GM19099 (cell line): Measurements from ENCODE around the gene CAMK1G.

Source experiments
- POLR2A ChIP-seq: IDR thresholded peaks from 3 replicates; pipeline ENCODE4 v1.6.1; 2011; ENCODE audit warnings: low read depth; ENCODE audit not compliant: insufficient read length; ENCODE audit errors: extremely low read depth

The CAMK1G gene

GRCh38 chr1:209585672-209586071, 2.2 kb downstream of the CAMK1G start:
- TF ChIP-seq POLR2A = no peak

- no peak for TF ChIP-seq POLR2A
These were observed 2.8 kb downstream of the CAMK1G start for GRCh38 chr1:209586221-209586740.

DNA sequence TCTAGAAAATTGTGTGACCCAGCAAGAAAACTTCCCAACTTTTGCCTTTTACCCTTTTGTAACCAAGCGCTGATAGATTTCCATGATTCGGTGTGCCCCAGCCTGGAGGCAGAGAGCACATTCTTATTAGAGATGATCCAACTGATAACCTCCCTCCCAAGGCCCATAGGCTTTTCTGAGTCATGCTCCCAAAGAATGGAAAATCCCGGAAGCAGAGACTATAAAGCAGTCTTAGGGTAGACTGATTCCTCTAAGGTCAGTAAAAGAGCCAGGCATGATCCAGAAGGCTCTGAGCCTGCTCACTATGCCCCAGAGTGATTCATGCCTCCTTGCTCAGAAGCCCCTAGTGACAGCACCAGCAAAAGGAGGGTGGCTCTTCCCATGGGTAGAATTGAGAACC, 4.3 kb downstream of the CAMK1G start:
- TF ChIP-seq POLR2A = no peak

DNA sequence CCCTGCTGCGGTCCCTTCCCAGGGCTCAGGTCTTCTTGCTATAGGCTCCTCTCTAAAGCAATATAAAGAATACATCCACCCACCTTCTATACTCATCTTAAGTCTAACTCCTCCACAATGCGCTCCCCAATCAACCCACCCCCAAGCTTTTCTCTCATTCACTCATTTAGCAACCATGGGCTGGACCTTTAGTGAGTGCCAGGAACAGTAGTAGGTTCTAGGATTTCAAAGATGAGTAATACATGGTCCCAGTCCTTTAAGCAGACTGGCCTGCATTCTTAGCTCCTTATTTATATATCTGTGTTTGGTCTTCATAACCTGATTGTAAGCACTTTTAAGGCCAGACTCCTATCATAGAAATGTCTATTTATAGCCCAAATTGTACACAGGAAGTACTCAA, 5.9 kb downstream of the CAMK1G start:
- TF ChIP-seq POLR2A = no peak

DNA sequence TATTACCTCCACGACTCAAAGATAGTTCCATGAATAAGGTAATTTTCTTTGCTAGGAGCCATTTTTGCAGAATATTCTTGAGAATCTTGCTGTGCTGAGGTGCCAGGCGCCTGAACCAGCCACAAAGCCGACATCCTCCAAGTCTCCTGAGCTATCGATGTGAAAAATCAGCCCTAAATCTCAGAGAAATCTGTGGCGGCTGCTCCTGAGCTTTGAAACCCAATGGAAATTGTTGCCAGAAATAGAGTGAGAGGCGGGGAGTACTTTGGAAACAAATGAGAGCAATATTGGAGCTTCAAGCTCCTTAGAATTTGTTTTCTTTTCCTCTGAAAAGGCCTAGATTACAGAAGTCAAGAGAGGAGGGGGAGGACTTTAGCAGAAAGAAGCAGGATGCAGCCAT, 6.3 kb downstream of the CAMK1G start:
- TF ChIP-seq POLR2A = no peak

- TF ChIP-seq POLR2A = no peak
These were observed 6.9 kb downstream of the CAMK1G start for GRCh38 chr1:209590405-209590804.

GRCh38 chr1:209593747-209594146, 10.2 kb downstream of the CAMK1G start:
- TF ChIP-seq POLR2A = no peak

- no peak for TF ChIP-seq POLR2A
These were observed 10.9 kb downstream of the CAMK1G start for GRCh38 chr1:209594440-209594839.

DNA sequence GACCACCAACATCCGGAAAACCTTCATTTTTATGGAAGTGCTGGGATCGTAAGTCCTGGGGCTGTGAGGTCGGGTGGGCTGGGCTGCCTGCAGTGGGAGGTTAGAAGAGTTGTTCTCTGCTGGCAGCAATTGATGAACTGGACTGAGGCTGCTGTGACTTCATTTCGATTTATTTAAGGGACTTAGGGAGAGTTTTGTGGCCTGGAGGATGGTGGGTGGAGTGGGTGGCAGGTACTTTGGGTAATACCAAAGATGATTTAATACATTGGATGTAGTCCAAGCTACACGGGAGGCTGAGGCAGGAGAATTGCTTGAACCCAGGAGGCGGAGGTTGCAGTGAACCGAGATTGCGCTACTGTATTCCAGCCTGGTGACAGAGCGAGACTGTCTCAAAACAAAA, 11.5 kb downstream of the CAMK1G start:
- TF ChIP-seq POLR2A = no peak

DNA sequence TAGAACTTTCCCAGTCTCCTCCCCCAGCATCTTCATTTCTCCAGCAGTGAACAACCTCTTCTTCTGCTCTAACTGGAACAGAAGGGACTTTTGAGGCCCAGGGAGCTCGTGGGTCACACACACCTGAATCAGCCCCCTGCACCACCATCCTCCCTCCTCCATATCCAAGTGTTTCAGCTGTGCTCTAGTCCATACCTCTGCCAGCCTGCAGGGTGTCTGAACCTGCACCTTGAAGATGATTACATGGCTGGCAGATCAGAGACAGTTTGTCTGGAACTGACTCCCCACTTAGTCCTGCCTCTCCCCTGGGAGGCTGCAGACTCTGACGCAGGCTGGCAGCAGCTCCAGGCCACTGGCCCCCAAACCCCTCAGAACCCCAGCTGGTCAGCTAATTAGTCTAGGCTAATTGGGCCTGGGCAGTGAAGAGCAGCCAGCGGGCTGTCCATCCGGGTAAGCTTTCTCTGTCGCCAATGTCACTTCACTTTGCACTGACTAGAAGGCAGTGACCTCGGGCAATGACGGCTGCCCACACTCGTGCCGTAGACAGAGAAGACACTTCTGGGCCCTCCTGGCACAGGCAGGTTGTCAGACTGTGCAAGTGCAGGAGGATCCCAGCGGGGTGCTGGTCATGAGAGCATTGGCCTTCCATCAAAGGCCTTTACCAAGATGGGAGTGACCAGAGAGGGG, 12.2 kb downstream of the CAMK1G start:
- no peak for TF ChIP-seq POLR2A

- no peak for TF ChIP-seq POLR2A
These were observed 14.0 kb downstream of the CAMK1G start for GRCh38 chr1:209597499-209597898.

DNA sequence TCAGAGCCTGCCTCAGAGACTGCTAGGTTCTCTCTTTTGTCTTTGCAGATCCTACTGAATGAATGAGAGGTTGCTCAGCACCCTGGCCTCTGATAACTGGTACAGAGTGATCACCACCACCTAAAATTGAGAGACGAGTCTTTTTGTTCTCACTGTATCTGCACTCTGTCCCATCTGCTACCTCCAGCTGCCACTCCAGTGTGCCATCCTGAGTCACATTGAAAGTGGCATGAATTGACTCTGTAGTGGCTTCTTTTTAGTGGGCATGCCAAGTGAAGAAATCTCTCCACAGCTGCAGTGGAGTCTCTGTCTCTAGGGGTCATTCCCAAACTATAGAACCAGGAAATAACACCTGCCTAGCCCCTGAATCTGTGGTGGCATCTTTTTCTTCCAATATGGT, 14.7 kb downstream of the CAMK1G start:
- TF ChIP-seq POLR2A = no peak

GRCh38 chr1:209600541-209600940, 17.0 kb downstream of the CAMK1G start:
- TF ChIP-seq POLR2A = no peak

- no peak for TF ChIP-seq POLR2A
These were observed 18.5 kb downstream of the CAMK1G start for GRCh38 chr1:209601809-209602657.

DNA sequence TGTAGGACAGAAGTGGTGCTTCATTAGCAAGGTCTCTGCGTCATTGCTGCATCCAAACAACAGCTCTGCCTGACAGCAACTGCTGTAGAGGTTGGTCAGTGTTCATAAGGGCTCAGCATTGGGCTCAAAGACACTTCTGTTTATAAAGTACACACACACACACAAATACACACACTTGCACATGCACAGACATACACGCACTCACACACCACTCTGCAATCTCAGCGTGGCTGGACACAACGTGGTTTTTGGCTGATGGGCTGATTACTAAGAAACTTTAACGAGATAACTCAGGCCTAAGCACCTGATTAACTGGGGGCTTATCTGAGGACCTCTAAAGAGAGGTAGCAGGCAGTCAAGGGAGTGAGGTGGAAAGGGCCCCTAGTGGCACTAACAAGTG, 20.4 kb downstream of the CAMK1G start:
- TF ChIP-seq POLR2A = no peak
